ENCODE measurements around the gene SEMA3F. TPM values are rescaled to one million over a fixed set of nuclear protein-coding genes. Genes with fewer than 3 reads are reported as not detected.
A peak's percentile ranks its signal among the peaks of the same experiment; 100 is the strongest.

The SEMA3F gene
- polyA plus RNA-seq, 2 of the 4 experiments (the other 2 are of a cell fraction): 2.9 to 10.6 TPM

DNA sequence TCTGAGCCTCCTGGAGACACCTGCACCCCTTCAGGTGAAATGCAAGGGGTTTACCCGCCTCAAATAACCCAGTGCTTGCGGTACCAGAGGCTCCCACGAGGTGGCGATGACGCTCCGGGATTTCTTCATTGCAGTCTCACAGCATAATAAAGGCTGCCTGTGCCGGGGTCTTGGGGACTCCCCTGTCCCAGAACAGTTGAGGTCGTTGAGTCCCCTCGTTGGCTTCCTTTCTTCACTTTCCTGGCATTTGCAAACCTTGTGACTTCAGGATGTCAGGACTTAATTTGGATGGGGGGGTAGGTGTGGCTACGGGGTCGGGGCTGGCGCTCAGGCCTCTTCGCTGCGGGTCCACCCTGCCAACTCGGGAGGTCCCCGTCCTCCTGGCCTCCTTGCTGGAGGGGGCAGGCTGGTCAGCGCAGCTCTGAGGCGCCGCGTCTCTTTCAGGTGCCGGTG is 37.6 kb downstream of the SEMA3F start:
- Histone ChIP-seq H3K9me3 (no peaks in the 10 kb centered on the region), H3K4me3 (no peak overlapping the region), H3K27ac (no peak overlapping the region), H3K4me2 (no peak overlapping the region; the same call in 2 of the 3 replicates), H3K4me1 (peaks cover 13% of the 10 kb centered on the region; the same call in 2 of the 3 replicates)
- POLR2A ChIA-PET: no interaction called here
- CTCF ChIA-PET: interaction anchor here (0.5 to 18.7 kb wide), 35 partner anchors 10 to 99 kb away, joined by 3 to 550 read pairs (median 4); partner anchors contain the start of genes GNAI2, SEMA3B and SLC38A3
- DNase-seq (ENCODE audit: low read depth in 1 of 2, low spot score in 1 of 2) (peak; percentile 50 to 56), ATAC-seq (peak; percentile 30 to 66; a peak in 3 of 6 replicates), FAIRE-seq (no peak)
- 23% methylated on average over 18 of the region's 21 CpGs for WGBS (ENCODE audit: missing lambda C conversion rate)
- TF ChIP-seq GATA3 (IDR thresholded peaks at IDR 0.05; ENCODE audit: borderline replicate concordance) (no peak), RAD21 (conservative IDR thresholded peaks at IDR 0.05 in 1 of 2, IDR thresholded peaks at IDR 0.05 in 1 of 2) (peak; percentile 78), SMC3 (IDR thresholded peaks at IDR 0.05) (peak; percentile 80), EHMT2 (IDR thresholded peaks at IDR 0.05; ENCODE audit: low read depth) (no peak)
- TF ChIP-seq, protein P1, sequence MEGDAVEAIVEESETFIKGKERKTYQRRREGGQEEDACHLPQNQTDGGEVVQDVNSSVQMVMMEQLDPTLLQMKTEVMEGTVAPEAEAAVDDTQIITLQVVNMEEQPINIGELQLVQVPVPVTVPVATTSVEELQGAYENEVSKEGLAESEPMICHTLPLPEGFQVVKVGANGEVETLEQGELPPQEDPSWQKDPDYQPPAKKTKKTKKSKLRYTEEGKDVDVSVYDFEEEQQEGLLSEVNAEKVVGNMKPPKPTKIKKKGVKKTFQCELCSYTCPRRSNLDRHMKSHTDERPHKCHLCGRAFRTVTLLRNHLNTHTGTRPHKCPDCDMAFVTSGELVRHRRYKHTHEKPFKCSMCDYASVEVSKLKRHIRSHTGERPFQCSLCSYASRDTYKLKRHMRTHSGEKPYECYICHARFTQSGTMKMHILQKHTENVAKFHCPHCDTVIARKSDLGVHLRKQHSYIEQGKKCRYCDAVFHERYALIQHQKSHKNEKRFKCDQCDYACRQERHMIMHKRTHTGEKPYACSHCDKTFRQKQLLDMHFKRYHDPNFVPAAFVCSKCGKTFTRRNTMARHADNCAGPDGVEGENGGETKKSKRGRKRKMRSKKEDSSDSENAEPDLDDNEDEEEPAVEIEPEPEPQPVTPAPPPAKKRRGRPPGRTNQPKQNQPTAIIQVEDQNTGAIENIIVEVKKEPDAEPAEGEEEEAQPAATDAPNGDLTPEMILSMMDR (IDR thresholded peaks at IDR 0.05): peak; percentile 72

DNA sequence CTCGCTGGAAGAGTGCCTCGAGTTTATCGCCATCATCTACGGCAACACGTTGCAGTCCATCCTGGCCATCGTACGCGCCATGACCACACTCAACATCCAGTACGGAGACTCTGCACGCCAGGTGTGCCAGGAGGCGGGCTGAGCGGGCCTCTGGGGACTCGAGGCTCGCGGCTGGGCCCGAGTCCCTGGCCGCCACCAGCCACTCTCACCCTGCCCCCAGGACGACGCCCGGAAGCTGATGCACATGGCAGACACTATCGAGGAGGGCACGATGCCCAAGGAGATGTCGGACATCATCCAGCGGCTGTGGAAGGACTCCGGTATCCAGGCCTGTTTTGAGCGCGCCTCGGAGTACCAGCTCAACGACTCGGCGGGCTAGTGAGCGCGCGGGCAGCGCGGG is 38.2 kb downstream of the SEMA3F start:
- Histone ChIP-seq H3K4me2 (no peak overlapping the region), H3K9me3 (no peaks in the 10 kb centered on the region), H3K4me3 (no peak overlapping the region), H3K27ac (no peak overlapping the region), H3K4me1 (peaks cover 13% of the 10 kb centered on the region; the same call in 2 of the 3 replicates)
- ATAC-seq (no peak), DNase-seq (ENCODE audit: low read depth in 1 of 2, low spot score in 1 of 2) (no peak), FAIRE-seq (no peak)
- POLR2A ChIA-PET: no interaction called here
- CTCF ChIA-PET: interaction anchor here (0.5 to 18.7 kb wide), 30 partner anchors 10 to 227 kb away, joined by 3 to 550 read pairs (median 4); partner anchors contain the start of genes GNAI2, SLC38A3 and TUSC2
- TF ChIP-seq, protein P2, sequence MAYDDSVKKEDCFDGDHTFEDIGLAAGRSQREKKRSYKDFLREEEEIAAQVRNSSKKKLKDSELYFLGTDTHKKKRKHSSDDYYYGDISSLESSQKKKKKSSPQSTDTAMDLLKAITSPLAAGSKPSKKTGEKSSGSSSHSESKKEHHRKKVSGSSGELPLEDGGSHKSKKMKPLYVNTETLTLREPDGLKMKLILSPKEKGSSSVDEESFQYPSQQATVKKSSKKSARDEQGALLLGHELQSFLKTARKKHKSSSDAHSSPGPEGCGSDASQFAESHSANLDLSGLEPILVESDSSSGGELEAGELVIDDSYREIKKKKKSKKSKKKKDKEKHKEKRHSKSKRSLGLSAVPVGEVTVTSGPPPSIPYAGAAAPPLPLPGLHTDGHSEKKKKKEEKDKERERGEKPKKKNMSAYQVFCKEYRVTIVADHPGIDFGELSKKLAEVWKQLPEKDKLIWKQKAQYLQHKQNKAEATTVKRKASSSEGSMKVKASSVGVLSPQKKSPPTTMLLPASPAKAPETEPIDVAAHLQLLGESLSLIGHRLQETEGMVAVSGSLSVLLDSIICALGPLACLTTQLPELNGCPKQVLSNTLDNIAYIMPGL (CRISPR knock-in tag; IDR thresholded peaks at IDR 0.05; ENCODE audit: borderline replicate concordance): no peak
- TF ChIP-seq ZNF302 (CRISPR knock-in tag; IDR thresholded peaks at IDR 0.05): no peak
- no peak for TF ChIP-seq NFE2L2 (conservative IDR thresholded peaks at IDR 0.05; ENCODE audit: low read length)
- no peak for TF ChIP-seq ZSCAN20 (CRISPR knock-in tag; IDR thresholded peaks at IDR 0.05)
- TF ChIP-seq, protein P3, sequence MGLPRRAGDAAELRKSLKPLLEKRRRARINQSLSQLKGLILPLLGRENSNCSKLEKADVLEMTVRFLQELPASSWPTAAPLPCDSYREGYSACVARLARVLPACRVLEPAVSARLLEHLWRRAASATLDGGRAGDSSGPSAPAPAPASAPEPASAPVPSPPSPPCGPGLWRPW (IDR thresholded peaks at IDR 0.05): no peak
- TF ChIP-seq CBX2 (IDR thresholded peaks at IDR 0.05; ENCODE audit: borderline replicate concordance, low read depth): no peak
- no peak for TF ChIP-seq HOXB5 (CRISPR knock-in tag; IDR thresholded peaks at IDR 0.05)
- TF ChIP-seq PHF8 (IDR thresholded peaks at IDR 0.05; ENCODE audit: borderline replicate concordance, low read depth): no peak
- TF ChIP-seq RAD21 (conservative IDR thresholded peaks at IDR 0.05 in 1 of 2, IDR thresholded peaks at IDR 0.05 in 1 of 2): no peak
- TF ChIP-seq, protein P1 (IDR thresholded peaks at IDR 0.05): no peak
- TF ChIP-seq, protein P4, sequence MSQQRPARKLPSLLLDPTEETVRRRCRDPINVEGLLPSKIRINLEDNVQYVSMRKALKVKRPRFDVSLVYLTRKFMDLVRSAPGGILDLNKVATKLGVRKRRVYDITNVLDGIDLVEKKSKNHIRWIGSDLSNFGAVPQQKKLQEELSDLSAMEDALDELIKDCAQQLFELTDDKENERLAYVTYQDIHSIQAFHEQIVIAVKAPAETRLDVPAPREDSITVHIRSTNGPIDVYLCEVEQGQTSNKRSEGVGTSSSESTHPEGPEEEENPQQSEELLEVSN (IDR thresholded peaks at IDR 0.05; ENCODE audit: borderline replicate concordance, low read depth): no peak
- TF ChIP-seq TP53 (CRISPR knock-in tag; IDR thresholded peaks at IDR 0.05): no peak
- no peak for TF ChIP-seq ESRRA (IDR thresholded peaks at IDR 0.05; ENCODE audit: borderline replicate concordance, low read length)
- TF ChIP-seq, protein P5, sequence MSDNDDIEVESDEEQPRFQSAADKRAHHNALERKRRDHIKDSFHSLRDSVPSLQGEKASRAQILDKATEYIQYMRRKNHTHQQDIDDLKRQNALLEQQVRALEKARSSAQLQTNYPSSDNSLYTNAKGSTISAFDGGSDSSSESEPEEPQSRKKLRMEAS (IDR thresholded peaks at IDR 0.05): no peak
- no peak for TF ChIP-seq CBX8 (IDR thresholded peaks at IDR 0.05)
- no peak for TF ChIP-seq KDM5A (IDR thresholded peaks at IDR 0.05)
- no peak for TF ChIP-seq CEBPB (IDR thresholded peaks at IDR 0.05)
- TF ChIP-seq HEYL (CRISPR knock-in tag; IDR thresholded peaks at IDR 0.05): no peak
- TF ChIP-seq, protein P6, sequence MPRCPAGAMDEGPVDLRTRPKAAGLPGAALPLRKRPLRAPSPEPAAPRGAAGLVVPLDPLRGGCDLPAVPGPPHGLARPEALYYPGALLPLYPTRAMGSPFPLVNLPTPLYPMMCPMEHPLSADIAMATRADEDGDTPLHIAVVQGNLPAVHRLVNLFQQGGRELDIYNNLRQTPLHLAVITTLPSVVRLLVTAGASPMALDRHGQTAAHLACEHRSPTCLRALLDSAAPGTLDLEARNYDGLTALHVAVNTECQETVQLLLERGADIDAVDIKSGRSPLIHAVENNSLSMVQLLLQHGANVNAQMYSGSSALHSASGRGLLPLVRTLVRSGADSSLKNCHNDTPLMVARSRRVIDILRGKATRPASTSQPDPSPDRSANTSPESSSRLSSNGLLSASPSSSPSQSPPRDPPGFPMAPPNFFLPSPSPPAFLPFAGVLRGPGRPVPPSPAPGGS (IDR thresholded peaks at IDR 0.05): no peak
- TF ChIP-seq FOSB (CRISPR knock-in tag; IDR thresholded peaks at IDR 0.05): no peak
- 82% methylated on average over 7 of the region's 36 CpGs for WGBS (ENCODE audit: missing lambda C conversion rate)

All from A549 (cell line).